GM19372 (cell line): ENCODE results near the gene VGLL4.

Source experiments
- ATAC-seq: cut with Tn5 transposase; IDR thresholded peaks from one replicate; pipeline ENCODE4 v1.9.1; 2021; ENCODE audit warnings: mild to moderate bottlenecking, low read depth, moderate library complexity; ENCODE audit not compliant: unreplicated experiment

Gene VGLL4

GRCh38 chr3:11555881-11556633 is 87.7 kb downstream of the VGLL4 start:
- ATAC-seq: no peak

- ATAC-seq: no peak
Observed at GRCh38 chr3:11555211-11555782, 88.4 kb downstream of the VGLL4 start.

GRCh38 chr3:11554666-11555065 is 89.0 kb downstream of the VGLL4 start:
- ATAC-seq: no peak

GRCh38 chr3:11554236-11554610 is 89.5 kb downstream of the VGLL4 start:
- ATAC-seq: no peak

- ATAC-seq: no peak
Observed at GRCh38 chr3:11553436-11554235, 90.1 kb downstream of the VGLL4 start.

- ATAC-seq: no peak
Observed at GRCh38 chr3:11552289-11553264, 91.1 kb downstream of the VGLL4 start.

GRCh38 chr3:11551036-11551435 is 92.7 kb downstream of the VGLL4 start:
- ATAC-seq: no peak

- no peak for ATAC-seq
Observed at GRCh38 chr3:11549580-11550140, 94.1 kb downstream of the VGLL4 start.

- ATAC-seq: no peak
Observed at GRCh38 chr3:11548721-11549131, 95.0 kb downstream of the VGLL4 start.

GRCh38 chr3:11547498-11547897 is 96.2 kb downstream of the VGLL4 start:
- ATAC-seq: no peak

GRCh38 chr3:11546657-11547302 is 96.9 kb downstream of the VGLL4 start:
- ATAC-seq: no peak

- no peak for ATAC-seq
Observed at GRCh38 chr3:11545186-11545851, 98.4 kb downstream of the VGLL4 start.

GRCh38 chr3:11544412-11545181 is 99.1 kb downstream of the VGLL4 start:
- ATAC-seq: no peak

- no peak for ATAC-seq
Observed at GRCh38 chr3:11543948-11544387, 99.7 kb downstream of the VGLL4 start.

GRCh38 chr3:11543141-11543947 is 100.4 kb downstream of the VGLL4 start:
- ATAC-seq: no peak

GRCh38 chr3:11542551-11542950 is 101.2 kb downstream of the VGLL4 start:
- ATAC-seq: no peak
